CD4-positive, alpha-beta T cell treated with Interleukin-17A for 1 hour (primary cell): ENCODE data around the gene MYO7A.

Experiments used
- DNase-seq: peaks from one replicate; pipeline ENCODE4 v3.0.0-alpha.2; 2020

MYO7A gene

GRCh38 chr11:77127920-77128691 lies at the start of gene MYO7A:
TSS of gene MYO7A (plus strand) at chr11:77128246. CDS start at chr11:77130635, 2,389 bp downstream.
- no peak for DNase-seq

GRCh38 chr11:77079666-77080065 lies 48.4 kb upstream of the MYO7A start:
- DNase-seq: no peak

- no peak for DNase-seq
These were observed 47.3 kb upstream of the MYO7A start for GRCh38 chr11:77080643-77081210.

GRCh38 chr11:77081381-77081851 lies 46.6 kb upstream of the MYO7A start:
- no peak for DNase-seq

GRCh38 chr11:77081976-77082836 lies 45.8 kb upstream of the MYO7A start:
- no peak for DNase-seq

GRCh38 chr11:77082838-77083565 lies 45.0 kb upstream of the MYO7A start:
- DNase-seq: peak; percentile 48

- DNase-seq: no peak
These were observed 44.3 kb upstream of the MYO7A start for GRCh38 chr11:77083566-77084245.

- DNase-seq: no peak
These were observed 43.4 kb upstream of the MYO7A start for GRCh38 chr11:77084581-77085191.

GRCh38 chr11:77085652-77086051 lies 42.4 kb upstream of the MYO7A start:
- DNase-seq: no peak

- no peak for DNase-seq
These were observed 41.2 kb upstream of the MYO7A start for GRCh38 chr11:77086521-77087472.

- DNase-seq: no peak
These were observed 40.3 kb upstream of the MYO7A start for GRCh38 chr11:77087723-77088225.

- no peak for DNase-seq
These were observed 39.6 kb upstream of the MYO7A start for GRCh38 chr11:77088236-77089003.

- no peak for DNase-seq
These were observed 39.0 kb upstream of the MYO7A start for GRCh38 chr11:77089004-77089545.

GRCh38 chr11:77090046-77090372 lies 38.0 kb upstream of the MYO7A start:
- no peak for DNase-seq

GRCh38 chr11:77090373-77091111 lies 37.5 kb upstream of the MYO7A start:
- no peak for DNase-seq

- DNase-seq: peak; percentile 82
These were observed 36.7 kb upstream of the MYO7A start for GRCh38 chr11:77091146-77091940.

- no peak for DNase-seq
These were observed 35.7 kb upstream of the MYO7A start for GRCh38 chr11:77092382-77092781.
